RWPE2 (cell line): Measurements from ENCODE around the gene SPTB.
A peak's percentile ranks its signal among the peaks of the same experiment; 100 is the strongest.

ENCODE experiments used
- ATAC-seq: fragments of 200-7000 bp; cut with Tn5 transposase; 3 replicates; pipeline ENCODE4 v1.9.1; 2021; ENCODE audit warnings: low read depth
- DNase-seq: peaks from one replicate; pipeline ENCODE4 v3.0.0-alpha.2; 2020; ENCODE audit warnings: low spot score
- H3K27ac ChIP-seq: fragments of 450-650 bp; 2 replicates; pipeline ENCODE4 v1.5.1; 2017; ENCODE audit warnings: mild to moderate bottlenecking; ENCODE audit not compliant: poor library complexity, severe bottlenecking
- H3K27me3 ChIP-seq: fragments of 250-450 bp; sonication (Bioruptor Pico); 2 replicates; pipeline ENCODE4 v1.5.1; 2021; ENCODE audit warnings: mild to moderate bottlenecking, moderate library complexity; ENCODE audit not compliant: insufficient read depth, poor library complexity, severe bottlenecking
- H3K36me3 ChIP-seq: fragments of 250-450 bp; sonication (Bioruptor Pico); 2 replicates; pipeline ENCODE4 v1.5.1; 2020; ENCODE audit warnings: low read depth, mild to moderate bottlenecking, moderate library complexity
- H3K4me1 ChIP-seq: fragments of 250-450 bp; sonication (Bioruptor Pico); 2 replicates; pipeline ENCODE4 v1.5.1; 2021; ENCODE audit warnings: mild to moderate bottlenecking, moderate library complexity; ENCODE audit not compliant: insufficient read depth, poor library complexity, severe bottlenecking
- H3K4me3 ChIP-seq: fragments of 250-450 bp; sonication (Bioruptor Pico); 2 replicates; pipeline ENCODE4 v1.5.1; 2021; ENCODE audit warnings: mild to moderate bottlenecking, moderate library complexity; ENCODE audit not compliant: severe bottlenecking
- H3K9me3 ChIP-seq: fragments of 250-450 bp; sonication (Bioruptor Pico); 2 replicates; pipeline ENCODE4 v1.5.1; 2021; ENCODE audit warnings: mild to moderate bottlenecking, moderate library complexity; ENCODE audit not compliant: severe bottlenecking
- CTCF ChIP-seq: fragments of 450-650 bp; IDR thresholded peaks from one replicate; pipeline ENCODE4 v1.5.1; 2017; ENCODE audit warnings: mild to moderate bottlenecking, moderate library complexity; ENCODE audit not compliant: poor library complexity, severe bottlenecking

Gene SPTB

GRCh38 chr14:64838656-64839055, 41.1 kb downstream of the SPTB start:
- Histone ChIP-seq H3K4me3 (no peak overlapping the region), H3K27me3 (peaks cover 6% of the 10 kb centered on the region), H3K9me3 (no peaks in the 10 kb centered on the region), H3K36me3 (no peaks in the 10 kb centered on the region), H3K4me1 (peaks cover 11% of the 10 kb centered on the region), H3K27ac (no peak overlapping the region)
- peak; percentile 87 for DNase-seq
- peak; percentile 91 for ATAC-seq
- TF ChIP-seq CTCF = no peak

GRCh38 chr14:64835431-64835830, 44.3 kb downstream of the SPTB start:
- peaks cover 6% of the 10 kb centered on the region for H3K27me3 ChIP-seq
- TF ChIP-seq CTCF = no peak
- H3K27ac ChIP-seq = no peak overlapping the region
- DNase-seq (no peak), ATAC-seq (no peak)
- no peaks in the 10 kb centered on the region for H3K9me3 ChIP-seq
- H3K4me3 ChIP-seq = no peak overlapping the region
- H3K4me1 ChIP-seq = peaks cover 11% of the 10 kb centered on the region
- H3K36me3 ChIP-seq = no peaks in the 10 kb centered on the region

- Histone ChIP-seq H3K27ac (no peak overlapping the region), H3K27me3 (peaks cover 6% of the 10 kb centered on the region), H3K9me3 (no peaks in the 10 kb centered on the region), H3K4me3 (no peak overlapping the region), H3K4me1 (peaks cover 11% of the 10 kb centered on the region), H3K36me3 (no peaks in the 10 kb centered on the region)
- no peak for TF ChIP-seq CTCF
- DNase-seq (no peak), ATAC-seq (no peak)
These were observed 44.7 kb downstream of the SPTB start for GRCh38 chr14:64834965-64835364.

- H3K4me3 ChIP-seq = no peak overlapping the region
- H3K27ac ChIP-seq = no peak overlapping the region
- H3K27me3 ChIP-seq = no peaks in the 10 kb centered on the region
- no peaks in the 10 kb centered on the region for H3K9me3 ChIP-seq
- TF ChIP-seq CTCF = no peak
- H3K4me1 ChIP-seq = no peaks in the 10 kb centered on the region
- DNase-seq (no peak), ATAC-seq (no peak)
- H3K36me3 ChIP-seq = no peaks in the 10 kb centered on the region
These were observed 48.3 kb downstream of the SPTB start for GRCh38 chr14:64831419-64831818.

- Histone ChIP-seq H3K9me3 (no peaks in the 10 kb centered on the region), H3K27ac (no peak overlapping the region), H3K4me3 (no peak overlapping the region), H3K27me3 (no peaks in the 10 kb centered on the region), H3K4me1 (no peaks in the 10 kb centered on the region), H3K36me3 (no peaks in the 10 kb centered on the region)
- DNase-seq = no peak
- no peak for TF ChIP-seq CTCF
- no peak for ATAC-seq
These were observed 48.7 kb downstream of the SPTB start for GRCh38 chr14:64830961-64831360.
